ENCODE measurements around the gene RMC1. TPM values are rescaled to one million over a fixed set of nuclear protein-coding genes. Genes with fewer than 3 reads are reported as not detected.
A peak's percentile ranks its signal among the peaks of the same experiment; 100 is the strongest.
"Not testable (repeated sequence)": the region's sequence is repeated elsewhere in the genome, so short reads cannot be mapped to it uniquely, and the experiment has no call there.

RMC1 gene
- total RNA-seq, 1 experiment from 2014 or later: 12.9 TPM

DNA sequence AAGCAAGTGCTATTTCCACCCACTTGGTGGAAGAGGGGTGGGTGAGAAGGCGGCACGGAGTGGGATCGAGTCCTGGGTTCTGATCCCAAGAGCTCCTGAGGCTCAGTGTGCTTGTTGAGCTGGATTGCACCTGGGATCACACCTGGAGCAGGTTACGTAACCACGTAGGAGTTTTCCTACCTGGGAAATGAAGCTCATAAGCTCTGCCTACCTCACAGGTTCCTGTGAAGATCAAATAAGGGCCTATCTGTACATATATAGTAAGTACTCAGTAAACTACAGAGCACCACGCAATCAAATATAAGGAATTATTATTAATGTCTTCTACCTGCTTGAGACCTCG lies 72.0 kb downstream of the RMC1 start:
- no peak overlapping the region for H3K27ac Mint-ChIP-seq (ENCODE audit: unreplicated experiment)
- H3K4me3 ChIP-seq (ENCODE audit: low read depth, low read length): no peak overlapping the region
- H3K9me3 ChIP-seq: no peaks in the 10 kb centered on the region
- no peaks in the 10 kb centered on the region for H3K27me3 Mint-ChIP-seq (ENCODE audit: insufficient read depth, unreplicated experiment)
- intact Hi-C loops (cut with micrococcal nuclease; ENCODE audit: unreplicated experiment): no loop called here
- no peaks in the 10 kb centered on the region for H3K27me3 ChIP-seq (replicated peaks; ENCODE audit: control insufficient read depth, insufficient read depth, low read length)
- BruUV-seq (replicated peaks): no TSS peak
- no peak overlapping the region for H3K4me3 Mint-ChIP-seq (ENCODE audit: unreplicated experiment)
- H3K4me1 ChIP-seq: peaks cover 5% of the 10 kb centered on the region
- TF ChIP-seq, protein P1, sequence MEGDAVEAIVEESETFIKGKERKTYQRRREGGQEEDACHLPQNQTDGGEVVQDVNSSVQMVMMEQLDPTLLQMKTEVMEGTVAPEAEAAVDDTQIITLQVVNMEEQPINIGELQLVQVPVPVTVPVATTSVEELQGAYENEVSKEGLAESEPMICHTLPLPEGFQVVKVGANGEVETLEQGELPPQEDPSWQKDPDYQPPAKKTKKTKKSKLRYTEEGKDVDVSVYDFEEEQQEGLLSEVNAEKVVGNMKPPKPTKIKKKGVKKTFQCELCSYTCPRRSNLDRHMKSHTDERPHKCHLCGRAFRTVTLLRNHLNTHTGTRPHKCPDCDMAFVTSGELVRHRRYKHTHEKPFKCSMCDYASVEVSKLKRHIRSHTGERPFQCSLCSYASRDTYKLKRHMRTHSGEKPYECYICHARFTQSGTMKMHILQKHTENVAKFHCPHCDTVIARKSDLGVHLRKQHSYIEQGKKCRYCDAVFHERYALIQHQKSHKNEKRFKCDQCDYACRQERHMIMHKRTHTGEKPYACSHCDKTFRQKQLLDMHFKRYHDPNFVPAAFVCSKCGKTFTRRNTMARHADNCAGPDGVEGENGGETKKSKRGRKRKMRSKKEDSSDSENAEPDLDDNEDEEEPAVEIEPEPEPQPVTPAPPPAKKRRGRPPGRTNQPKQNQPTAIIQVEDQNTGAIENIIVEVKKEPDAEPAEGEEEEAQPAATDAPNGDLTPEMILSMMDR (IDR thresholded peaks at IDR 0.05; ENCODE audit: insufficient read depth in 1 of 2, low read depth in 1 of 2, low read length in 1 of 2, severe bottlenecking in 1 of 2, unreplicated experiment in 1 of 2): no peak
- H3K36me3 ChIP-seq (ENCODE audit: control insufficient read depth, insufficient read depth, low read length): no peaks in the 10 kb centered on the region
- CTCF ChIA-PET: no interaction called here
- H3K9me3 Mint-ChIP-seq (ENCODE audit: unreplicated experiment): no peaks in the 10 kb centered on the region
- peak; percentile 19 to 39 for DNase-seq
- H3K36me3 Mint-ChIP-seq (ENCODE audit: insufficient read depth, unreplicated experiment): peaks cover 21% of the 10 kb centered on the region
- no peaks in the 10 kb centered on the region for H3K4me1 Mint-ChIP-seq (ENCODE audit: low read depth, unreplicated experiment)
- POLR2A ChIA-PET: no interaction called here

- POLR2A ChIA-PET, CTCF ChIA-PET: not testable (repeated sequence)
Measured at GRCh38 chr18:23577521-23577920, 74.2 kb downstream of the RMC1 start.

DNA sequence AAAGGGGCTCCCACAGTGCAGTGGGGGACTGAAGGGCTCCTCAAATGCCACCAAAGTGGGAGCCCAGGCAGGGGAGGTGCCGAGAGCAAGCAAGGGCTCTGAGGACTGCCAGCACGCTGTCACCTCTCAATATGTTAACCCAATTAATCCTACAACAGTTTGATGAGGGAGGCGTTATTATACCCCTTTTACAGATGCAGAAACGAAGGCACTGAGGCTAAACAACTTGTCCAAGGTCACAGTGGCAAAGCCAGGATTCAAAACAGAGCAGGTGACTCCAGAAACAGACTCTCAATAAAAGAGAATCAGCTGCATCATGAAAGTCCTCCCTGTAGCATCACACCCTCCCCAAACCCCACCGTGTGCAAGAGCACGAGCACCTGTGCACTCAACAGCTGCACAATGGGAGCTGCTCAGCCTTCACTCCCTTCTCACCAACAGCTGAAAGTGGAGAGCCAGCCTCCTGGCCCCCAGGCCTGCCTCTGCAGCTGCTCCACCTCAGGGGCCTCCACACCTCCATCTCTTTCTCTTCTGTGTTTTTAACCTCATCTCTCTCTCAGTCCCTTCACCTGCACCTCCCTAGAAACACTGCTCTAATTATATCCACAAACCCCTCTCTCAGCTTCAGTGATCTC lies 74.9 kb downstream of the RMC1 start:
- Histone ChIP-seq H3K9me3 (no peaks in the 10 kb centered on the region), H3K4me3 (ENCODE audit: low read depth, low read length) (no peak overlapping the region), H3K36me3 (ENCODE audit: control insufficient read depth, insufficient read depth, low read length) (no peaks in the 10 kb centered on the region), H3K4me1 (no peaks in the 10 kb centered on the region), H3K27me3 (replicated peaks; ENCODE audit: control insufficient read depth, insufficient read depth, low read length) (no peaks in the 10 kb centered on the region)
- H3K4me3 Mint-ChIP-seq (ENCODE audit: unreplicated experiment): no peak overlapping the region
- ChIA-PET CTCF (no interaction called here), POLR2A (no interaction called here)
- BruUV-seq (replicated peaks): no TSS peak
- DNase-seq: no peak
- TF ChIP-seq, protein P1 (IDR thresholded peaks at IDR 0.05; ENCODE audit: insufficient read depth in 1 of 2, low read depth in 1 of 2, low read length in 1 of 2, severe bottlenecking in 1 of 2, unreplicated experiment in 1 of 2): no peak
- no peaks in the 10 kb centered on the region for H3K27me3 Mint-ChIP-seq (ENCODE audit: insufficient read depth, unreplicated experiment)
- H3K27ac Mint-ChIP-seq (ENCODE audit: unreplicated experiment): peak overlapping the region; percentile 4
- H3K4me1 Mint-ChIP-seq (ENCODE audit: low read depth, unreplicated experiment): no peaks in the 10 kb centered on the region
- intact Hi-C loops (cut with micrococcal nuclease; ENCODE audit: unreplicated experiment): no loop called here
- peaks cover 16% of the 10 kb centered on the region for H3K36me3 Mint-ChIP-seq (ENCODE audit: insufficient read depth, unreplicated experiment)
- H3K9me3 Mint-ChIP-seq (ENCODE audit: unreplicated experiment): no peaks in the 10 kb centered on the region

More at GRCh38 chr18:23577521-23577920, 74.2 kb downstream of the RMC1 start:
- H3K9me3 ChIP-seq; H3K9me3 Mint-ChIP-seq (ENCODE audit: unreplicated experiment); H3K27me3 ChIP-seq (replicated peaks; ENCODE audit: control insufficient read depth, insufficient read depth, low read length); H3K4me1 Mint-ChIP-seq (ENCODE audit: low read depth, unreplicated experiment); H3K36me3 ChIP-seq (ENCODE audit: control insufficient read depth, insufficient read depth, low read length); H3K4me1 ChIP-seq; H3K4me3 Mint-ChIP-seq (ENCODE audit: unreplicated experiment); BruUV-seq (replicated peaks); H3K4me3 ChIP-seq (ENCODE audit: low read depth, low read length); H3K27ac Mint-ChIP-seq (ENCODE audit: unreplicated experiment); DNase-seq; H3K27me3 Mint-ChIP-seq (ENCODE audit: insufficient read depth, unreplicated experiment); intact Hi-C loops (cut with micrococcal nuclease; ENCODE audit: unreplicated experiment): not testable (repeated sequence)
- peaks cover 16% of the 10 kb centered on the region for H3K36me3 Mint-ChIP-seq (ENCODE audit: insufficient read depth, unreplicated experiment)

Data from Caco-2 (cell line).